Astrocyte (in vitro differentiated cells and primary cell): ENCODE data around the gene ADGRG6.

Experiments used
- EZH2 ChIP-seq: IDR thresholded peaks from 2 replicates; pipeline ENCODE4 v1.6.1; 2012; ENCODE audit warnings: mild to moderate bottlenecking, low read length, inconsistent platforms; ENCODE audit not compliant: insufficient read depth
- TF ChIP-seq, protein P1 (sequence below): IDR thresholded peaks from 2 replicates; pipeline ENCODE4 v1.5.1; 2011; ENCODE audit warnings: low read depth, mild to moderate bottlenecking, inconsistent platforms, low read length, moderate library complexity; ENCODE audit not compliant: insufficient read depth

DNA sequence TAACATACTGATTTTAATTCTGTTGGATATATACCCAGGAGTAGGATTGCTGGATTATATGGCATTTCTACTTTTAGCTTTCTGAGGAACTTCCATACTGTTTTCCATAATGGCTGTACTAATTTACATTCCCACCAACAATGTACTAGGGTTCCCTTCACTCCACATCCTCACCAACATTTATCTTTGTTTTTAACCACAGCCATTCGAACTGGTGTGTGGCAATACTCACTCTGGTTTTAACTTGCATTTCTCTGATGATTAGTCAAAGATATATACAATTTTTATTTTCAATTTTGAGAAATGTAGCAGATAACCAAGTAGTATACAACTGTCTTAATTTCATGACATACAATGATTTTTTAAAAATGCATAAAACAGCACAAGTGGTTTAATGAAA is 30.3 kb upstream of the ADGRG6 start:
- TF ChIP-seq, protein P1, sequence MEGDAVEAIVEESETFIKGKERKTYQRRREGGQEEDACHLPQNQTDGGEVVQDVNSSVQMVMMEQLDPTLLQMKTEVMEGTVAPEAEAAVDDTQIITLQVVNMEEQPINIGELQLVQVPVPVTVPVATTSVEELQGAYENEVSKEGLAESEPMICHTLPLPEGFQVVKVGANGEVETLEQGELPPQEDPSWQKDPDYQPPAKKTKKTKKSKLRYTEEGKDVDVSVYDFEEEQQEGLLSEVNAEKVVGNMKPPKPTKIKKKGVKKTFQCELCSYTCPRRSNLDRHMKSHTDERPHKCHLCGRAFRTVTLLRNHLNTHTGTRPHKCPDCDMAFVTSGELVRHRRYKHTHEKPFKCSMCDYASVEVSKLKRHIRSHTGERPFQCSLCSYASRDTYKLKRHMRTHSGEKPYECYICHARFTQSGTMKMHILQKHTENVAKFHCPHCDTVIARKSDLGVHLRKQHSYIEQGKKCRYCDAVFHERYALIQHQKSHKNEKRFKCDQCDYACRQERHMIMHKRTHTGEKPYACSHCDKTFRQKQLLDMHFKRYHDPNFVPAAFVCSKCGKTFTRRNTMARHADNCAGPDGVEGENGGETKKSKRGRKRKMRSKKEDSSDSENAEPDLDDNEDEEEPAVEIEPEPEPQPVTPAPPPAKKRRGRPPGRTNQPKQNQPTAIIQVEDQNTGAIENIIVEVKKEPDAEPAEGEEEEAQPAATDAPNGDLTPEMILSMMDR = no peak
- no peak for TF ChIP-seq EZH2
